Prostate gland (tissue), 2 donors: ENCODE results near the gene KLF4.

ENCODE experiments used
- CTCF ChIP-seq, 4 experiments: fragments of 200-600 bp in 2 of 4; fragments of 450-650 bp in 2 of 4; sonication (generic) in 2 of 4; IDR thresholded peaks; 1 replicate in 3 of 4; 2 replicates in 1 of 4; pipeline ENCODE4 v1.5.1; 2016 to 2019; ENCODE audit warnings: antibody characterized with exemption in 4 of 4, mild to moderate bottlenecking in 2 of 4, moderate library complexity in 2 of 4
- POLR2A ChIP-seq: fragments of 450-650 bp; IDR thresholded peaks from one replicate; pipeline ENCODE4 v1.6.1; 2016; ENCODE audit warnings: antibody characterized with exemption, mild to moderate bottlenecking

GRCh38 chr9:107453479-107453878, 36.1 kb downstream of the KLF4 start:
- no peak for TF ChIP-seq CTCF (IDR thresholded peaks at IDR 0.05)
- no peak for TF ChIP-seq POLR2A
